DOHH2 (cell line): ENCODE measurements around the gene RBP7.

ENCODE experiments used
- H3F3A ChIP-seq: fragments of 200-600 bp; sonication (generic), shearing (Covaris generic); 2 replicates; pipeline ENCODE4 v1.6.0; 2016; ENCODE audit warnings: antibody characterized with exemption, mild to moderate bottlenecking; ENCODE audit not compliant: control insufficient read depth, insufficient read depth
- H3K27ac ChIP-seq: fragments of 200-600 bp; sonication (generic); 2 replicates; pipeline ENCODE4 v1.5.1; 2014; ENCODE audit warnings: low read depth, mild to moderate bottlenecking, low read length, moderate library complexity
- H3K27me3 ChIP-seq: fragments of 200-600 bp; sonication (generic); 2 replicates; pipeline ENCODE4 v1.6.1; 2014; ENCODE audit warnings: mild to moderate bottlenecking, low read length, mixed read lengths; ENCODE audit not compliant: control insufficient read depth
- H3K36me3 ChIP-seq: fragments of 200-600 bp; sonication (generic); 2 replicates; pipeline ENCODE4 v1.6.1; 2014; ENCODE audit warnings: mild to moderate bottlenecking, low read length, moderate library complexity, mixed read lengths; ENCODE audit not compliant: control insufficient read depth
- H3K4me1 ChIP-seq: fragments of 200-600 bp; sonication (generic); 2 replicates; pipeline ENCODE4 v1.6.1; 2014; ENCODE audit warnings: mild to moderate bottlenecking, low read length, mixed read lengths; ENCODE audit not compliant: control insufficient read depth
- H3K4me2 ChIP-seq: fragments of 200-600 bp; sonication (generic); 2 replicates; pipeline ENCODE4 v1.6.0; 2014; ENCODE audit warnings: mild to moderate bottlenecking, low read length, moderate library complexity
- H3K4me3 ChIP-seq: fragments of 200-600 bp; sonication (generic); 2 replicates; pipeline ENCODE4 v1.5.1; 2014; ENCODE audit warnings: mild to moderate bottlenecking, low read length, mixed read lengths
- H3K79me2 ChIP-seq: fragments of 200-600 bp; sonication (generic); 2 replicates; pipeline ENCODE4 v1.6.1; 2014; ENCODE audit warnings: mild to moderate bottlenecking, low read length, mixed read lengths; ENCODE audit not compliant: control insufficient read depth
- H3K9me2 ChIP-seq: fragments of 200-600 bp; sonication (generic); replicated peaks from 2 replicates; pipeline ENCODE4 v1.6.1; 2014; ENCODE audit warnings: mild to moderate bottlenecking, low read length, mixed read lengths; ENCODE audit not compliant: control insufficient read depth
- H3K9me3 ChIP-seq: fragments of 200-600 bp; sonication (generic); 2 replicates; pipeline ENCODE4 v1.6.1; 2014; ENCODE audit warnings: antibody characterized with exemption, low read length, mixed read lengths; ENCODE audit not compliant: control insufficient read depth, insufficient read depth
- H4K20me1 ChIP-seq: fragments of 200-600 bp; sonication (generic); 2 replicates; pipeline ENCODE4 v1.6.0; 2014; ENCODE audit warnings: low read depth, mild to moderate bottlenecking, antibody characterized with exemption, low read length, moderate library complexity; ENCODE audit not compliant: control insufficient read depth, insufficient read depth
- CTCF ChIP-seq: fragments of 200-600 bp; sonication (generic); IDR thresholded peaks from one replicate; pipeline ENCODE4 v1.5.1; 2014; ENCODE audit warnings: antibody characterized with exemption, mild to moderate bottlenecking, low read depth, low read length; ENCODE audit not compliant: poor library complexity, severe bottlenecking
- EZH2phosphoT487 ChIP-seq: fragments of 200-600 bp; sonication (generic); IDR thresholded peaks from 2 replicates; pipeline ENCODE4 v1.6.1; 2017; ENCODE audit warnings: borderline replicate concordance, mild to moderate bottlenecking, antibody characterized with exemption, low read length, moderate library complexity, mixed read lengths

RBP7 gene

GRCh38 chr1:10065344-10065685 lies 68.3 kb downstream of the RBP7 start:
- Histone ChIP-seq H3K9me2 (no peaks in the 10 kb centered on the region), H3K4me1 (peaks cover 6% of the 10 kb centered on the region), H3K79me2 (peaks cover 21% of the 10 kb centered on the region), H3K27me3 (no peaks in the 10 kb centered on the region), H3K4me3 (no peak overlapping the region), H3K4me2 (no peak overlapping the region), H3K36me3 (no peaks in the 10 kb centered on the region), H3K9me3 (no peaks in the 10 kb centered on the region), H3F3A (no peaks in the 10 kb centered on the region), H4K20me1 (0 out of 2 replicates have a peak, but pooled peaks cover 4% of the 10 kb centered on the region), H3K27ac (no peak overlapping the region)
- TF ChIP-seq CTCF (no peak), EZH2phosphoT487 (no peak)
